NCI-H2171 treated with DMSO at 0.1 percent for 48 hours (cell line): ENCODE results near the gene ABRAXAS1.
"Not testable (repeated sequence)": the region's sequence is repeated elsewhere in the genome, so short reads cannot be mapped to it uniquely, and the experiment has no call there.

Source experiments
- DNase-seq: peaks from one replicate; lab custom pipeline; 2025; lab: John Stamatoyannopoulos, UW

The ABRAXAS1 gene

GRCh38 chr4:83484500-83485461 is at the start of gene ABRAXAS1:
Gene ABRAXAS1 (minus strand): TSS chr4:83485100. CDS start chr4:83485072, 28 bp downstream.
- DNase-seq: peak; percentile 84

- DNase-seq: no peak
Observed at GRCh38 chr4:83527671-83528070, 42.8 kb upstream of the ABRAXAS1 start.

- DNase-seq: no peak
Observed at GRCh38 chr4:83522239-83522638, 37.3 kb upstream of the ABRAXAS1 start.

- DNase-seq: no peak
Observed at GRCh38 chr4:83516042-83516772, 31.3 kb upstream of the ABRAXAS1 start.

GRCh38 chr4:83510442-83510841 is 25.5 kb upstream of the ABRAXAS1 start:
- DNase-seq: no peak

- not testable (repeated sequence) for DNase-seq
Observed at GRCh38 chr4:83509156-83509585, 24.3 kb upstream of the ABRAXAS1 start.

- DNase-seq: no peak
Observed at GRCh38 chr4:83504996-83505395, 20.1 kb upstream of the ABRAXAS1 start.

GRCh38 chr4:83504503-83504902 is 19.6 kb upstream of the ABRAXAS1 start:
- no peak for DNase-seq

GRCh38 chr4:83503974-83504373 is 19.1 kb upstream of the ABRAXAS1 start:
- no peak for DNase-seq

GRCh38 chr4:83501671-83502070 is 16.8 kb upstream of the ABRAXAS1 start:
- not testable (repeated sequence) for DNase-seq

- no peak for DNase-seq
Observed at GRCh38 chr4:83498187-83498586, 13.3 kb upstream of the ABRAXAS1 start.

GRCh38 chr4:83496085-83496917 is 11.4 kb upstream of the ABRAXAS1 start:
- not testable (repeated sequence) for DNase-seq

- DNase-seq: no peak
Observed at GRCh38 chr4:83490876-83491450, 6.1 kb upstream of the ABRAXAS1 start.

GRCh38 chr4:83489711-83490326 is 4.9 kb upstream of the ABRAXAS1 start:
- DNase-seq: no peak

- DNase-seq: no peak
Observed at GRCh38 chr4:83486457-83487129, 1.7 kb upstream of the ABRAXAS1 start.

- no peak for DNase-seq
Observed at GRCh38 chr4:83473966-83474365, 10.9 kb downstream of the ABRAXAS1 start.

GRCh38 chr4:83473423-83473822 is 11.5 kb downstream of the ABRAXAS1 start:
- DNase-seq: no peak

- DNase-seq: no peak
Observed at GRCh38 chr4:83456184-83456501, 28.8 kb downstream of the ABRAXAS1 start.

GRCh38 chr4:83455281-83456183 is 29.4 kb downstream of the ABRAXAS1 start, which contains the start of the genes HELQ and MRPS18C:
Gene HELQ (minus strand): TSS chr4:83455823. CDS start chr4:83455693, 130 bp downstream.
Gene MRPS18C (plus strand): TSS chr4:83456058. CDS start chr4:83456078, 20 bp downstream.
- DNase-seq: peak; percentile 95
